ENCODE results near the gene RCOR2. TPM values are rescaled to one million over a fixed set of nuclear protein-coding genes. Genes with fewer than 3 reads are reported as not detected.

Gene RCOR2
- total RNA-seq, 1 donor from 2014 or later = 2.6 TPM

- H3K9me3 Mint-ChIP-seq (ENCODE audit: unreplicated experiment) = no peaks in the 10 kb centered on the region
- peaks cover 11% of the 10 kb centered on the region for H3K4me1 Mint-ChIP-seq (ENCODE audit: unreplicated experiment)
- peaks cover 2% of the 10 kb centered on the region for H3K36me3 Mint-ChIP-seq (ENCODE audit: unreplicated experiment)
- TF ChIP-seq, protein P1, sequence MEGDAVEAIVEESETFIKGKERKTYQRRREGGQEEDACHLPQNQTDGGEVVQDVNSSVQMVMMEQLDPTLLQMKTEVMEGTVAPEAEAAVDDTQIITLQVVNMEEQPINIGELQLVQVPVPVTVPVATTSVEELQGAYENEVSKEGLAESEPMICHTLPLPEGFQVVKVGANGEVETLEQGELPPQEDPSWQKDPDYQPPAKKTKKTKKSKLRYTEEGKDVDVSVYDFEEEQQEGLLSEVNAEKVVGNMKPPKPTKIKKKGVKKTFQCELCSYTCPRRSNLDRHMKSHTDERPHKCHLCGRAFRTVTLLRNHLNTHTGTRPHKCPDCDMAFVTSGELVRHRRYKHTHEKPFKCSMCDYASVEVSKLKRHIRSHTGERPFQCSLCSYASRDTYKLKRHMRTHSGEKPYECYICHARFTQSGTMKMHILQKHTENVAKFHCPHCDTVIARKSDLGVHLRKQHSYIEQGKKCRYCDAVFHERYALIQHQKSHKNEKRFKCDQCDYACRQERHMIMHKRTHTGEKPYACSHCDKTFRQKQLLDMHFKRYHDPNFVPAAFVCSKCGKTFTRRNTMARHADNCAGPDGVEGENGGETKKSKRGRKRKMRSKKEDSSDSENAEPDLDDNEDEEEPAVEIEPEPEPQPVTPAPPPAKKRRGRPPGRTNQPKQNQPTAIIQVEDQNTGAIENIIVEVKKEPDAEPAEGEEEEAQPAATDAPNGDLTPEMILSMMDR (IDR thresholded peaks at IDR 0.05) = no peak
- no peak overlapping the region for H3K4me3 Mint-ChIP-seq (ENCODE audit: unreplicated experiment)
- no peaks in the 10 kb centered on the region for H3K27me3 Mint-ChIP-seq (ENCODE audit: unreplicated experiment)
- no peak for DNase-seq (ENCODE audit: extremely low spot score, unreplicated experiment)
- no peak overlapping the region for H3K27ac Mint-ChIP-seq (ENCODE audit: unreplicated experiment)
These were observed 6.3 kb downstream of the RCOR2 start for GRCh38 chr11:63910675-63911074.

DNA sequence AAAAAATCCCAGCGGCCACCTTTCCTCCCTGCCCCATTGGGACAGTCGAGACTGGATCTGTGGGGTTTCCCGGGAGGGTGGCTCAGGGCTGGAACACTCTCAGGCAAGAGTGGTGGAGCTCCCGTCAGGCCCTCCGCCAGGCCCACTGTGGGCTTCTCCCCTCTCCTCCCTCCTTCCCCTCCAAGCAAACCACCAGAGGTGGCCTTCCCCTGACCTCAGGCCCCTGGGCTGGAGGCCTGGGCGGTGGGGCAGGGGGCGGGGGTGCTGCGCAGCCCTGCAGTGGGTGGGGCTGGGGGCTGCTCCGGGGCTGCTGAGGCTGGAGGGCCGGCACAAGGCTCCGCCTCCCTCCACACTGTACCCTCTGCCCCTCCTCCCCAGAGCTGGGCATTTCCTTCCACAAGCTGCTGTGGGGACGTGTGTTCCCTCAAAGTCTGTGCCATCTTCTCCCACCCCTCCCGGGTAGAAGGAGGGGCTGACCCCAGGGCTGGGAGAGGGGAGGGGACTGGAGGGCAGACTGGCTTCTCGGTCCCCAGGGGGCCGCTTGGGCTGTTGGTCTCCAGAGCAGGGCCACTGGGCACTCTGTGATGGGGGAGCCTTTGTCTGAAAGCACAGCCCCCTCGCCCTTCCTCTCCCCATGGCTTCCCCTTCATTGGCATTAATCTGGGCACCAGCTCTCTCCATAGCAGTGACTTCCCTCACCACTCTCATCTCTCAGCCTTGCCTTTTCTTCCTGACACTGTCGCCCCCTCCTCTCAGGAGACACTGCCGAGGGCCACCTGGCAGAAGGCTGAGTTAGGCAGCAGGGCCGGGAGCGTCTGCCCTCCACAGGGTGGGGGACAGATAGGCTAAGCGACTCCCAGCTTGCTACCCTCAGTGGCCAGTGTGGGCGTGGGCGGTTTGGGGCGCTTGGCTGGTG lies 7.1 kb downstream of the RCOR2 start:
- H3K27ac Mint-ChIP-seq (ENCODE audit: unreplicated experiment) = peak overlapping the region; percentile 56
- TF ChIP-seq, protein P1 (IDR thresholded peaks at IDR 0.05) = no peak
- no peak overlapping the region for H3K4me3 Mint-ChIP-seq (ENCODE audit: unreplicated experiment)
- no peaks in the 10 kb centered on the region for H3K9me3 Mint-ChIP-seq (ENCODE audit: unreplicated experiment)
- H3K36me3 Mint-ChIP-seq (ENCODE audit: unreplicated experiment) = peaks cover 6% of the 10 kb centered on the region
- H3K27me3 Mint-ChIP-seq (ENCODE audit: unreplicated experiment) = no peaks in the 10 kb centered on the region
- DNase-seq (ENCODE audit: extremely low spot score, unreplicated experiment) = no peak
- peaks cover 11% of the 10 kb centered on the region for H3K4me1 Mint-ChIP-seq (ENCODE audit: unreplicated experiment)

- TF ChIP-seq, protein P1 (IDR thresholded peaks at IDR 0.05) = no peak
- Mint-ChIP-seq H3K9me3 (ENCODE audit: unreplicated experiment) (no peaks in the 10 kb centered on the region), H3K27me3 (ENCODE audit: unreplicated experiment) (no peaks in the 10 kb centered on the region), H3K36me3 (ENCODE audit: unreplicated experiment) (peaks cover 13% of the 10 kb centered on the region), H3K4me3 (ENCODE audit: unreplicated experiment) (no peak overlapping the region), H3K27ac (ENCODE audit: unreplicated experiment) (no peak overlapping the region), H3K4me1 (ENCODE audit: unreplicated experiment) (peaks cover 11% of the 10 kb centered on the region)
- no peak for DNase-seq (ENCODE audit: extremely low spot score, unreplicated experiment)
These were observed 8.1 kb downstream of the RCOR2 start for GRCh38 chr11:63908631-63909401.

DNA sequence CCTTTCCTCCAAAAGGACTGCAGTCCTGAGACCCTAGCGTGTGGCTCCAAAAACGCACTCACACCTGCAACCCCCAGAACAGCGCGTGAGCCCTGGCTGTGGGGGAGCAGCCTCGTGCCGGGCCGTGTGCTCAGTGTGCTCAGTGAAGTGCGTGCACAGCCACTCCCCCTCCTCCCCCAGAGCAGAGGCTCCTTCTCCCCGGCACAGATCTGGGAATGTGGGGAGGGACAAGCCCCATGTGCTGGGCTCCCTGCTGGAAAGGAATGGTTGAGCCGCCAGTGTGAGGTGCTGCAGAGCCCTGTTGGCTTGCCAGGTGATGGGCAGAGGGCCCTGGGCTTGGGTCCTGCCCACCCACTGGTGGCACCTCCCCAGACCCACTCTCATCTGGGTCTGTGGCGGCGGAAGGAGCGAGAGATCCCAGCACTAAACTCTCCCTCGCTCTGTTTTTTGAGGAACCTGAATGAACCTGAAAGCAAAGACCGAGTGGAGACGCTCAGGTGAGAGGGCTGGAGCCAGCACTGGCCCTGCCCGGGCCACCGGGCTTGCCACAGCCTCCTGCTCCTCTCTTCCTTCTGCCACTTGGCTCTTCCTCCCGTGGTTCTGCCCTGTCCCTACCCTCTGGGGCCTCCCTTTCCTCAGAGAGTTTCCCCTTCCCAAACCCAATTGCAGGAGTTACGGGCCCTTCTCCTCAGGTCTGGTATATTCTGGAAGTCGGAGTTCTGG lies 9.0 kb downstream of the RCOR2 start:
- peaks cover 11% of the 10 kb centered on the region for H3K4me1 Mint-ChIP-seq (ENCODE audit: unreplicated experiment)
- TF ChIP-seq, protein P1 (IDR thresholded peaks at IDR 0.05) = no peak
- H3K4me3 Mint-ChIP-seq (ENCODE audit: unreplicated experiment) = no peak overlapping the region
- H3K9me3 Mint-ChIP-seq (ENCODE audit: unreplicated experiment) = no peaks in the 10 kb centered on the region
- H3K27me3 Mint-ChIP-seq (ENCODE audit: unreplicated experiment) = no peaks in the 10 kb centered on the region
- DNase-seq (ENCODE audit: extremely low spot score, unreplicated experiment) = no peak
- H3K27ac Mint-ChIP-seq (ENCODE audit: unreplicated experiment) = no peak overlapping the region
- peaks cover 20% of the 10 kb centered on the region for H3K36me3 Mint-ChIP-seq (ENCODE audit: unreplicated experiment)

All from osteocyte (in vitro differentiated cells).